GM21528 (cell line): Measurements from ENCODE around the gene ITGAL.
A peak's percentile ranks its signal among the peaks of the same experiment; 100 is the strongest.
"Not testable (repeated sequence)": the region's sequence is repeated elsewhere in the genome, so short reads cannot be mapped to it uniquely, and the experiment has no call there.

Source experiments
- ATAC-seq: cut with Tn5 transposase; IDR thresholded peaks from one replicate; pipeline ENCODE4 v1.9.1; 2021; ENCODE audit warnings: mild to moderate bottlenecking, moderate library complexity; ENCODE audit not compliant: unreplicated experiment, low FRiP score

Gene ITGAL

GRCh38 chr16:30524575-30525568 is 52.3 kb downstream of the ITGAL start:
- ATAC-seq, result no peak

- ATAC-seq, result no peak
Measured at GRCh38 chr16:30525844-30526136, 53.2 kb downstream of the ITGAL start.

DNA sequence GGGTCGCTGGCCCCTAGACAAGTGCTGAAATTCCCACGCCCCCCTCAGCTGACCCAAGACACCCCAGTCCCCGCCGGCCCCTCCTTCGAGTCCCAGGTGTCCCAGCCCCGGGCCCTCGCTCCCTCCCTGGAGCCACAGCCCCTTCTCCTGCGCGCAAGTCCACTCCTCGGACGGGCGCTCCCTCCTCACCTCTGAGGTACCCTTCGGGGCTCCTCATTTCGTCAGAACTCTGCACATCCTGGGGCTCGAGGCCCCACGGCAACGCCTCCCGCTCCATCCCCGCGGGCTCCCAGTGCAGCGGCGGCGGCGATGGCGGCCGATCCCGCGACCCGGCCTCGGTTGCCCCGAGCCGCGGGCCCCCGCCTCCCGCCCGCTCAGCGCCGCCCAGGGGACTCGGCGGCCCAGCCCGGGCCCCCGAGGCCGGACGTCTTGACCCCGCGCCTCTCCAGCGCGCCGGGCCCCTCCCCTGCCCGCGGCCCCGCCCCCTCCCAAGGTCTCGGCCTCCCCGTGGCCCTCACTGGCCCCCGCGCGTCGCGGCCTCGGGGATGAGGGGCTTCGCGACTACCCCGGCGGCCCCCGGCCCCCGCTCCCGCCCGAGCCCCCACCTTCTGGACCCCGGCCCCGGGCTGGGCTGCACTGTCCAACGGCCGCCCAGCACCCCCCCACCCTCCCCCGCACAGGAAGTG is 53.7 kb downstream of the ITGAL start, which contains the start of gene ZNF768:
ZNF768 (minus strand) TSS at position 430 of the 686 bp plus-strand sequence; CDS start at position 277, 153 bp downstream.
- no peak for ATAC-seq

DNA sequence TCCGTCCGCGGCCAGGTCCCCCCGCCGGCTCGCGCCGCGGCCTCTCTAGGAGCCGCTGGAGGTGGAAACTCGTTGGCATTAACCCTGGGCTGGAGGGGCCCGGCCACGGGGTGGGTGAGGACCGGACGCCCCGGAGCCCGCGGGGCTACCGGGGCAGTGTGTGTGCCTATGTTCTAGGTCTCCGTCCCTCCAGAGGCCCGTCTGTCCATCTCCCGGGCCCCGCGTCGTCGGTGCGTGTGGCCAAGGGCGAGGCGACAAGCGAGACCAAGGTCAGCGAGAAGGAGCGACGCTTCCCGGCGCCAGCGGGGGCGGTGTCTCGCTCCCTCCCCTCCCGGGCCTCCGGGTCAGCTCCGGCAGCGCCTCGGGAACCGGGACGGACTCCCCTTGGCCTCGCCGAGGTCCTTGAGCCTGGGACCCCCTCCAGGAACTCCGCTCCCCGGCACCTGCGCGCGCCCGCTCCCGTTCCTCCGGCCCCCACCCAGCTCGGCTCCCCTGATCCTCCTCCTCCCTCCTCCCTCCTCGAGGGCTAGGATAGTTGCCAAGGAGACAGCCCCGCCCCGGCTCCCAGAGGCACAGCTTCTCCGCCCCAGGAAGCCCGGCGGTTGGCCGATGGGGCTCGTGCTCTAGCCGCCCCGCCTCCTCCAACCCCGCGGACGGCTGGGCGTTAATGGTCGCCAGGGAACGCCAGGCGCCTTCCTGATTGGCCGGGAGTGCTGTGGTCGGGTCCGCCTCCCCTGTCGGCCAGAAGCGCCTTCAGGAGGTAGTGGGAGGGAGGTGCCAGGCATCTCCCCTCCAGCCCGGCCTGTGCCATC is 54.5 kb downstream of the ITGAL start:
- ATAC-seq, result peak; percentile 74

DNA sequence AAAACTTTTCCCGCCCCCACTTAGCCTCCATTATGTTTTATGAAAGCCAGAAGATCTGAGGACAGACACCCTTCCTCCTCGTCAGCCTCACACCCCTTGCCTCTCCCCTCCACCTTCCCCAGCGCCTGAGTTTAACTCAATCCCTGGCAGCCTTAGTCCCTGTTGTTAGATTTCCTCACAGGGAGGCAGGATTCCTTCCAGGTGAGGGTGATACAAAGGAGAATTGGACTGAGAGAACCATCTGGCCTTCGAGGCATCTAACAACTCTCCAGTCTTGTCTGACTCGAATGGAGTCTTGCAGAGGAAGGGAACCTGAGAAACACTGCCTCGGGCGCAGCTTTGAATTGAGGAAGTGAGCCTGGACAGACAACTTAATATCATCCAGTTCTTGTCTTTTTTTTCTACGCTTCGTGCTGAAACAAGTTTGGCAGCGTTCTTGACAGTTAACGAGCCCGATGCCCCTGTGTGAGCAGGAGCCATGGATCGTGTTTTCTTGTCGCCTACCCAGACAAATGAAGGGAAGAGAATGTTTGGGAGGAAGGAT is 55.2 kb downstream of the ITGAL start:
- no peak for ATAC-seq

GRCh38 chr16:30528799-30529457 is 56.4 kb downstream of the ITGAL start:
- ATAC-seq, result no peak

- no peak for ATAC-seq
Measured at GRCh38 chr16:30530163-30531037, 57.9 kb downstream of the ITGAL start.

DNA sequence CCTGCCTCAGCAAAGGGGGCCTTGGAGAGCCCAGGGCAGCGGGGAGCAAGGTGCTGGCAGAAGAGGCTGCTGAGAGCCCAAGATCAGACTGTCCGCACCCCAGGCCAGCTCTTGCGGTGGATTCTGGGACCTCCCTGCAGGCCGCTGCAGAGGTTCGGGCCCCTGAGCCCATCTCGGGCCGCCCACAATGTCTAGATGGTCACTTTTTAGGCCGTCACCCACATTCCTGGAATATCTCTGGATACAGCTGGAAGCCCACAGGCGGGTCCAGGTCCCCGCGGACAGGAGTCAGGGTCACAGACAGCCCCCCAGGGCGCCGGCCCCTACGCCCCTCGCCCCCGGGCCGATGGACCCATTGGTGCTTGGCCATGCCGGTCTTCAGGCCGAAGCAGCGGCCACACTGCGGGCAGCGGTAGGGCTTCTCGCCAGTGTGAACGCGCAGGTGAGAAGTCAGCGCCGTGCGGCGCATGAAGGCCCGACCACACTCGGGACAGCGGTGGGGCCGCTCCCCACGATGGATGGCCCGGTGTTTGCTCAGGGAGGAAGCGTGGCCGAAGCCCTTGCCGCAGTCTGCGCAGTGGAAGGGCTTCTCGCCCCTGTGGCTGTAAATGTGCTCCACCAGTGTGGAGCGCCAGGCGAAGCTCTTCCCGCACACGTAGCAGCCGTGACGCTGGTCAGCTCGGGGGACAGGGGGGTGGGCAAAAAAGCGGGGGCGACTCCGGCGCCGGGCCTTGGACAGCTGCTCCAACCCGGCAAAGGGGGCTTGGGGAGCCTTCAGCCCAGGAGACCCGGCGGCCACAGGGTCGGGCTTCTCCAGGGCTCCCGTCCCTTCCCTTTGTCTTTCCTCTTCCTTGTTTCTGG is 60.0 kb downstream of the ITGAL start:
- ATAC-seq, result no peak

- no peak for ATAC-seq
Measured at GRCh38 chr16:30533146-30533522, 60.6 kb downstream of the ITGAL start.

DNA sequence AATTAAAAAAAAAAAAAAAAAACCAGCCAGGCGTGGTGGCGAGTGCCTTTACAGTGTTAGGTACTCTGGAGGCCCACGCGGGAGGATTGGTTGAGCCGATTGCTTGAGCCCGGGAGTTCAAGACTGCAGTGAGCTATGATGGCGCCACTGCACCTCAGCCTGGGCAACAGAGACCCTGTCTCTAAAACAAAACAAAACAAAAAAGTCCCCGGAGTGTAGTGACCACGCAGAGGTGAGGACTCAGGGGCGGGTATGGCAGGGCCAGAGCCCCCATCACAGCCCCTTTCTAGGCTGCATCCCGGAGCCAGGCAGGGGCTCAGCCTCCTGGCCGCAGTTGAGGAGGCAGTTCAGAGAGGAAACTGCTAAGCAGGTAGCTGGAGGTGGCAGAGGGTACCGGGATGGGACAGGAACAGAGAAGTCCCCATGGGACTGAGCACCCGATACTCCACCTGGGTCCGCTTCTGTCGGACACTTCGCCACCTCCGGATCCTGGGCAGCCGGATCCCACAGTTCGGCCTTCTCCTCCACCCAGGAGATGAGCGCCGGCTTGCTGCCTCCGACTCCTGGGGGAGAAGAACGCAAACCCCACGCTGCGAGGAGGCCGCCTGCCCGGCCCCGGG is 61.3 kb downstream of the ITGAL start:
- ATAC-seq, result peak; percentile 17

GRCh38 chr16:30534368-30535105 is 62.0 kb downstream of the ITGAL start, which contains the start of gene ZNF747:
TSS of gene ZNF747 (minus strand) at chr16:30534858. CDS start at chr16:30534679, 179 bp downstream.
- ATAC-seq, result peak; percentile 63

DNA sequence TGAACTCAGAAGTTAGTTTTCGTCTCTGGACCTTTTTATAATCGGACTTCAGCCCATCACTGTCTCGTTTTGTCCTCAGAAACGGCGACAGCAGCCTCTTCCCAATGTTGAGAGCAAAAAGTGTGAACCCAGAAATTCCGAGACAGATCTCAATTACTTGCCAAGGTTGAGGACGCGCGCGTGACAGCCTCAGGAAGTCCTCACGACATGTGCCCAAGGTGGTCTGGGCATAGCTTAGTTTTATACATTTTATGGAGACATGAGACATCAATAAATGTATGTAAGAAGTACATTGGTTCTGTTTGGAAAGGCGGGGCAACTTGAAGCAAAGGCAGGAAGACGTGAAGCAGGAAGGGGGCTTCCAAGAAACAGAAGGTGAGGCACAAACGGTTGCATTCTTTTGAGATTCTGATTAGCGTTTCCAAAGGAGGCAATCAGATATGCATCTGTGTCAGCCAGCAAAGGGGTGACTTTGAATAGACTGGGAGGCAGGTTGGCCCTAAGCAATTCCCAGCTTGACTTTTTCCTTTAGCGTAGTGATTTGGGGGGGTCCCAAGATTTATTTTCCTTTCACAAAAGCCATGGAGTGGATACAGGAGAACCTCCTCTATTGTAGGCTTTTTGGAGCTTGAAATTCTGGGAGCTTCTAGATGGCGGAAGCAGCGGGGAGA is 62.7 kb downstream of the ITGAL start:
- ATAC-seq, result peak; percentile 18

DNA sequence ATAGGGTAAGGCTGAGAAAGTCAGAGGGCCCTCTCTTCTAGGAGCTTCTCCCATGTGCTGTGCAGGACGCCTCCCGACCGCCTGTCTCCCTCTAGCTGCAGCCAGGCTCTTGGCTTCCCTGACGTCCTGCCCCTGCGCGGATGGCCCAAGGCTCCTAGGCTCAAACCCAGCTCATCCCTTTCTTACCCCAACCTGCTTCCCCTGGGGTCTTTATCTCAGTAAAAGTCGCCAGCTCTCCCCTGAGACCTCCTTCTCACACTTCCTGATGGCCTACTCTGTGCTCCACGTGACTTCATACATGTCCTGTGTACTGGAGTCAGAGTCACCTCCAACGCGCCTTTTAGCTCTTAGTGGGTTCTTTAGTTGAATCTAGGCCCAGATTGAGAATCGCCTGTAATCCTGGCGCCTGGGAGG is 63.2 kb downstream of the ITGAL start:
- ATAC-seq, result no peak

GRCh38 chr16:30536391-30537024 is 64.0 kb downstream of the ITGAL start:
- ATAC-seq, result not testable (repeated sequence)

- no peak for ATAC-seq
Measured at GRCh38 chr16:30539000-30539964, 66.7 kb downstream of the ITGAL start.
